Glomerular endothelial cell (primary cell): Measurements from ENCODE around the gene TRIM17. TPM values are rescaled to one million over a fixed set of nuclear protein-coding genes. Genes with fewer than 3 reads are reported as not detected.

Source experiments
- DNase-seq: peaks from one replicate; pipeline ENCODE4 v3.0.0-alpha.2; 2011; ENCODE audit warnings: low read depth, low spot score; ENCODE audit errors: extremely low read depth
- total RNA-seq: library from RNA; depleted of rRNA; stranded (reverse); fragments of >200 nt; gene quantifications from 2 replicates; pipeline ENCODE4 v1.2.3, GENCODE V29; 2015

TRIM17 gene
- not detected in 2 replicates for total RNA-seq

GRCh38 chr1:228416217-228416933 lies at the start of gene TRIM17:
Gene TRIM17, minus strand, starts transcription at chr1:228416861. Its CDS starts 1,789 bp downstream, at chr1:228415072.
- DNase-seq: no peak

DNA sequence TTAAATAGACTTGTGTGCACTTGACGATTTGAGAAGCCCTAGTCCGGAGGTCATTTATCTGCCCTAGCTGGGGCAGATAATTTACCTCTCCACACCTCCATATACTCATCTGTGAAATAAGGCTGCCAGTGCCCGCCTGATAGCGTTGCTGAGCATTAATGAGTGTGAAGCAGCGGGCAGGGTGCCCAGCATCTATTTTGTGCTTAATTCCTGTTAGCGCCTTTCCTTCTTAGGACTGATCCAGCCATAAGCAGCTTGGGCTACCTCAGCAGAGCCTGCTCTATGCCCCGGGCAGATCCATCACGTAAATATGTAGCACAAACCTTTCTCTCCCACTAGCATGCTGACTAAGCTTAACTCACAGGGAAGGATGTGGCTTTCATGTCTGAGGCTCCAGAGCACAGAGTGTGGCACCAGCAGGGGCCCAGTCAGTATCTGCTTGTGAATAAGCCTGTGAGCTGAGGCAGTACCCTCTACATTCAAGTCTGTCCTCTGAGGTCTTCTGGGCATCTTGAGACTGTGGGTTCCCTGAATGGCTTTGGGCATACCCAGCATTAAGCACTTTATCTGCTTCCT lies 49.0 kb upstream of the TRIM17 start:
- DNase-seq: no peak

DNA sequence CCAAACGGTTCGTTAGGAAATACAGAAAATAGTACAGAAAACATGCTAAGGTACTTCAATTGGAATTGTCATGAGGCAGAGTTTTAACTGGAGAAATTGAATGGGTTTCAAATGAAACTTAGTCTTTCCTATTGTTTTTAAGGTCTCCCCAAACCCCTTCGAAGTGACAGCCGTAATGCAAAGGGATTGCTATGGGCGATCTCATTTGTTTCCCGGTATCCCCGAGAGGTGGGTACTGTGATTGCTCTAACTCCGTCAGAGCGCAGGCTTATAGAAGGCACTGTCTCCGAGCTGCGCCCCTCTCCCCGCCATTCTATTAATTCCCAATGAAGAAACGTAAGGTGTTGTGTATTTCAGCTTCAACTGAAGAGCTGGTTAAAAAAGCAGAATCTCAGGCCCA lies 48.5 kb upstream of the TRIM17 start:
- DNase-seq: no peak

DNA sequence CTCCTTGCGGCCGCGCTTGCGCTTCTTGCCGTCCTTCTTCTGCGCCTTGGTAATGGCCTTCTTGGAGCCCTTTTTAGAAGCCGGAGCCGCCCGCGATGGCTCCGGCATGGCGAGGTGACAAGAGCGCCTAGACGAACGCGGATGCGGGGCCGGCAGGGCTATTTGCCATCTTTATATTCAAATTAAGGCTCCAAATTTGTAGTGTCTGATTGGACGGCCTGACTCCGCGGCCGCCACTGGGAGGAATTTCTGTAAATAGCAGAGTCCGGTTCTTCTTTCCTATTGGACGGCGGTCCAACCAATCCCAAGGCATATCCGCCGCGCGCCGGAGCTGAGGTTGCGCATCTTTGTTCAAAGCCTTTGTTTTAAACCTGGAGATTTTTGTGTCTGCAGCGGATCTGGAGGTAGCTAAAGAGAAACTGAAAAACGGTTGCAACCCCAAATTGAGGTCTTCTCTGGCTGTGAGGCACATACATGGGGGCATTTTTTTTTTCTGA lies 47.9 kb upstream of the TRIM17 start:
- no peak for DNase-seq

DNA sequence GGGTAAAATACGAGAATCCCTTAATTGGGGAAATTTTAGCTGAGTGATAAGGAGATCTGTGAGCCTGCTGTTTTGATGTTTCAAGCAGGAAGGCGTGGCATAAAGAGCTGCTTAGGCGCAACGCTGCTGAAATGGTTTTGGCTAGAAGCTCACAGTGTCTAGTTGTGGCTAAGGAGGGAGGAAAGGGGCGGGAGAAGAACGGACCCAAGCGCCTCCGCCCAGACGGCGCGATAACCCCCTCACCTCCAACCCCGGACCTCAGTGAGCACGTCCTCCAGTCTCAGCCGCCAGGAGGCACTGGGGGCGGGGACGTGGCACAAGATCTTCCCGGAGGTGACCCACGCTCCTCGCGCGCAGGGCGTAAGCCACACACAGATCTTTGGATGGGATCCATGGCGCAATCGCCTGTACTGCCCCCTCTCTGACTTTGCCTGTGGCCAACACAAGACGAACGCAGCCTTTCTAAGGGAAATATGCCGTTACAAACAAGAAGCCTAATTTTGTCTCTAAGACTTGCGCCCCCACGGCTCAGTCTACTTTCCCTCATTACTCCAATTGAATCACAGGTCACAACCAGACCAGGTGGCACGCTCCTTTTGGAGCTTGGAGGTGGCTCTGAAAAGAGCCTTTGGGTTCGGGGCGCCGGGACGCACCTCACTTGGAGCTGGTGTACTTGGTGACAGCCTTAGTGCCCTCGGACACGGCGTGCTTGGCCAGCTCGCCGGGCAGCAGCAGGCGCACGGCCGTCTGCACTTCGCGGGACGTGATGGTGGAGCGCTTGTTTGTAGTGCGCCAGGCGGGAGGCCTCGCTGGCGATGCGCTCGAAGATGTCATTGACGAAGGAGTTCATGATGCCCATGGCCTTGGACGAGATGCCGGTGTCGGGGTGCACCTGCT lies 47.1 kb upstream of the TRIM17 start:
- DNase-seq: no peak

GRCh38 chr1:228463009-228463558 lies 46.4 kb upstream of the TRIM17 start:
- DNase-seq: no peak

- DNase-seq: no peak
Measured at GRCh38 chr1:228462560-228462959, 45.9 kb upstream of the TRIM17 start.

- DNase-seq: no peak
Measured at GRCh38 chr1:228460821-228461220, 44.2 kb upstream of the TRIM17 start.

- DNase-seq: no peak
Measured at GRCh38 chr1:228459091-228459993, 42.7 kb upstream of the TRIM17 start.

DNA sequence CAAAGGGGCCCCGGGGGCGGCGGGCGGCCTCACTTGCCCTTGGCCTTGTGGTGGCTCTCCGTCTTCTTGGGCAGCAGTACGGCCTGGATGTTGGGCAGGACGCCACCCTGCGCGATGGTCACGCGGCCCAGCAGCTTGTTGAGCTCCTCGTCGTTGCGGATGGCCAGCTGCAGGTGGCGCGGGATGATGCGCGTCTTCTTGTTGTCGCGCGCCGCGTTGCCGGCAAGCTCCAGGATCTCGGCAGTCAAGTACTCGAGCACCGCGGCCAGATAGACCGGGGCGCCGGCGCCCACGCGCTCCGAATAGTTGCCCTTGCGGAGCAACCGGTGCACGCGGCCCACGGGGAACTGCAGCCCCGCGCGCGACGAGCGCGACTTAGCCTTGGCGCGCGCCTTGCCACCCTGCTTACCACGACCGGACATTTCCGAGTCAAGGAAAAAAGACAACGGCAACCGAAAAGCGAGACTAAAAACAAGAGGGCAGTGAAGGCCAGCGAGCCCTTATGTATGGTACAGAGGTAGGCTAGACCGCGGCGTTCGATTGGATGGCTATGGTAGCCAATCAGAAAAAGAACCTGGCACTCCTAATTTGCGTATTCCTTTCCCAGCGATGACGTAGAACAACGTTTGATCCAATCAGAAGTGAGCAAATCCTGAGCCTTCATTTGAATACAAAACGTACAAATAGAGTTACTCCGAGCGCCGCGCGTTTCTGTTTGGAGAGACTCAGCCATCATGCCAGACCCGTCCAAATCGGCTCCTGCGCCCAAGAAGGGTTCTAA lies 40.9 kb upstream of the TRIM17 start:
- peak; percentile 99 for DNase-seq

DNA sequence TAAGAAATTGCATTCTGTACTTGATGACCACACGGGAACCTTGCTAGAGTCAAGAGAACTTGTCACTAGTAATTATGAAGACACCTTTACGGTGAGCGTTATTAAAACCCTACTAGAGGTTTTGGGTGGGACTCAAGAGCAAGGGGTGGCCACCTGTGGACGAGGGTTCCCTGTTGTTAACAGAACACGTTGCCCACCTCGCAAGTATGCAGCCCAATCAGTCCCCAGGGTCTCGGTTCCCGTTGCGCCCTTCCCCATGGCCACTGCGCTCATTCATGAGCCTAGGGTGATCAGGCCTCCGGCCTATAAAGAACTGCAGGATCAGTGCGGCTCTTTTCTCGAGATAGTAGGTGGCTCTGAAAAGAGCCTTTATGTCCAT lies 40.3 kb upstream of the TRIM17 start:
- no peak for DNase-seq

DNA sequence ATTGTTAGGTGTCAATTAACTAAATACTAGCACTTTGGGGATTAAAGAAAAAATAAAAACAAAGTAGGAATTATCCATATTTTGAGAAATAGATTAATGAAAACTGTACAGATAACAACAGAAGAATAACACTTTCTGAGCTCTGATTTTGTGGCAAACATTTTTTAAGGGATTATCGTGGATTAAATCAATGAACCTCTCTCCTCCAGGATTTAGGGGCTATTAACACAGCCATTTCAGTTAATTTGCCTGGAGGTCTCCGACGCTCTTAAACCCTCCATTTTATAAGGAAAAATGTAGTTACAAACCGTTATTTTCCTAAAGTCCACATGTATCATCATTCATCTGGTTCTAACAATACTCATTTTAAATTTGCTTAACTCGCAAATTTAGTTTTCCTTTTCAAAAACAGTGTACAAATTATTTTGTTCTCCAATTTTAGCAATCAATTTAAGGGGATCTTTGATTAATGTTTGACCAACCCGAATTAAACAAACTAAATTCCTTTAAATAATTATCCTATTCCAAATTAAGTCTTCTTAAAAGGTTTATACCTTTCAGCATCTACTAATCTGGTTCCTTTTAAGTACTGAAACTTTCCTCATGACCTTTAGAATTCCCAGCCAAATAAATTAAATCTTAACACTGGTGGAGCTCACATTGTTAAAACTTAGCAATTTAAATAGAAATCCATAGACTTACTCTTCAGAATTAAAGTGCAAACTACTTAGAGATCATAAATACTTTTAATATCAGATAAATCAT lies 39.8 kb upstream of the TRIM17 start:
- no peak for DNase-seq

DNA sequence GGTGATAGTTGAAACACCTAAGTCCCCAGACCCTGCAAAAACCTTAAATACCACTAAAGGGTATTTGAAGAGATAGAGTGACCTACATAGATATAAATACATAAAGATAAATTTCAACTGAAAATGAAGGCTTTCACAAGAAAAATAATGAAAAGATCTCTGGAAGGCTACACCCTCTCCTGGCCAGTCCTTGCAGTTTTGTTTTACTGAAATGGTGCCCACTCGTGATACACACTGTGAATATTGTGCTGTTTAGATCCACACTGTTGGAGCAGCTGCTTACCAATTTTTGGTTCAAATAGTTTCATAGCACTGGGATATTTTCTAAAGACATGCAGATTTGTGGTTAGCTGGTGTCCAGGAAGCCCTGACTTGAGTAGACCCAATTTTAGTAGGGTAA lies 39.1 kb upstream of the TRIM17 start:
- no peak for DNase-seq

DNA sequence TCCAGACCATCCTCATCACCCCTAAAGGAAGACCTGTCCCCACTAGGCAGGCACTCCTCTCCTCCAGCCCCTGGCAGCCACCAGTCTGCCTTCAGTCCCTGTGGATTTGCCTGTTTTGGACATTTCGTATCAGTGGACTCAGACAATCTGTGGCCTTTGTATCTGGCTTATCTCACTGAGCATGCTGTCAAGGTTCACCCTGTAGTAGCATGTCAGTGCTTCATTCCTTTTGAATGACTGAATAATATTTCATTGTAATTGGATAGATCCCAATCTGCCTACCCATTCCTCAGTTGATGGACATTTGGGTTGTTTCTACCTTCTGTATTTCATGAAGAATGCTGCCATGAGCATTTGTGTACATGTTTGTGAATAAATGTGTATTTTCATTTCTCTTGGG lies 37.6 kb upstream of the TRIM17 start:
- DNase-seq: no peak

GRCh38 chr1:228453614-228454013 lies 37.0 kb upstream of the TRIM17 start:
- DNase-seq: no peak

DNA sequence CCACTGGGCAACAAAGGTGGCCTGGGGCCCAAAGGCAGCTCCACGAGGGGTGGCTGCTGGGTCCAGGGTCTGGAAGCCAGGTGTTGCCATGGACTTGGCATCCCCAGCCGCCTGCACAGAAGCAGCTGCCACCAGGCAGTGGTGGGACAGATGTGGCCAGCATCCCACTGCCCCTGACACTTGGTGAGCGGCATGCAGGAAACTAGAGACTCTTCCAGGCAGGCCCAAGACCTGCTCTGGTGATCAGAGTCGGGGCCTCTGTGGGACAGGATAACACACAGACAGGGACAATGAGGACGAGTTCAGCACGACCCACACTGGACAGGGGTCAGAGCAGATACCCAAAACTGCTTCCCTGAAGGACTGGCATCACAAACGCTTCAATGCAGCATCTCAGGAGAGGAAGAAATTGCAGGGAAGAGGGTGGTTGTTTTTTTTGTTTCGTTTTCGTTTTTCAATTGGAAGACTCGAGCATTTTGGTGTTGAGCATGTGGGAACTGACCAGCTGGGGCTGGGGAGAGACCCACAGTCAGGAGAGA lies 36.4 kb upstream of the TRIM17 start:
- DNase-seq: no peak

DNA sequence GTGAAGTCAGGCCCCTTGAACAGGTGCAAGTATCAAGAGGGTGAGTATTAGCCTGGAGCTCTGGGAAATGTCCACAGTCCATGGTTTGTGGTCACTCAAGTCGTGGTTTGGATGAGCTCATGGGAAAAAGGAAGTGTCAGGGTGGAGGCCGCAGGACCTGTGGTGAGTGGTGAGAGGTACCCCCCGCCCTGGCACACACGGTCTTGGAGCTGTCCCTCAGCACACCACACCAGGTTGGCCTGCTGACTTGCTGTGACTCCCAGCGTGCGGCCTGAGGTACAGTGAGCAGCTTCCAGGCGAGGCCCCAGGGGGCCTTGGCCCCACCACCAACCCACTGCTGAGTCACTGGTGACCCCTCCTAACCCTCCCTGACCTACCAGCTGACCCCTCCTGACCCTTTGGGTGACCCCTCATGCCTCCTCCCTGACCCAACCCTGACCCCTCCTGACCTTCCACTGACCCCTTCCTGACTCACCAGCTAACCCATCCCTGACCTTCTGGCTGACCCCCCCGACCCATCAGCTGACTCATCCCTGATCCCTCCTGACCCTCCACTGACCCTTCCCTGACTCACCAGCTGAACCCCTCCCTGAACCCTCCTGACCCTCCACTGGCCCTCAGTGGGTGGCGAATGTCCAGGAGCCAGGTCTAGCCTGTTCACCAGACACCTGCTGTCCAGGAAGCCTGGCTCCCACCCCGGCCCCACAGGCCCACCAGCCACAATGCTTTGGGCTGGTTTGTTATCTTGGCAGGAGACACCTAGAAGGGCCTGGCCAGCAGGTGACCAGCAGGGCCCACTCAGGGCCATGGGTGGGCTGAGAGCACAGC lies 35.7 kb upstream of the TRIM17 start:
- DNase-seq: no peak

DNA sequence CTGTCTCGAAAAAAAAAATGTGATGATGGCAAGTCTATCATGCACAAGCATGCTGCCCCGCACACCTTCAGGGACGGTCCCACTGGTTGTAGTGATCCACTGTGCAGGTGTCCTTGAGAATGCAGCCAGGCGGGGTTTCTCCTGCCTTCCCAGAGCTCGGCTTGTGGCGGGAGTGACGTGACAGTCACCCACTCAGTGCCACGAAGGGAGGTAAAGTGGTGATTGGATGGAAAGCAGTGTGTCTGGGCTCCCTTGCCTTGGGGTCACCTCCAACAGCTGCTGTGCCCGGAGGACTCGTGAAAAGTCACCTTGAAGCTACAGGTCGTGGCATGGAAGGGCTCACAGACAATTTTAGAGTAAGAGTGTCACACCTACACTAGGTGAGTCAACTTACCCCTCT lies 33.5 kb upstream of the TRIM17 start:
- DNase-seq: no peak
